DMS53 treated with DMSO at 0.1 percent for 48 hours (cell line): Measurements from ENCODE around the gene MFN2.

Source experiments
- DNase-seq: peaks from one replicate; lab custom pipeline; 2025; ENCODE audit not compliant: unreplicated experiment; lab: John Stamatoyannopoulos, UW

The MFN2 gene

GRCh38 chr1:11960276-11960675, 20.0 kb upstream of the MFN2 start:
- no peak for DNase-seq

DNA sequence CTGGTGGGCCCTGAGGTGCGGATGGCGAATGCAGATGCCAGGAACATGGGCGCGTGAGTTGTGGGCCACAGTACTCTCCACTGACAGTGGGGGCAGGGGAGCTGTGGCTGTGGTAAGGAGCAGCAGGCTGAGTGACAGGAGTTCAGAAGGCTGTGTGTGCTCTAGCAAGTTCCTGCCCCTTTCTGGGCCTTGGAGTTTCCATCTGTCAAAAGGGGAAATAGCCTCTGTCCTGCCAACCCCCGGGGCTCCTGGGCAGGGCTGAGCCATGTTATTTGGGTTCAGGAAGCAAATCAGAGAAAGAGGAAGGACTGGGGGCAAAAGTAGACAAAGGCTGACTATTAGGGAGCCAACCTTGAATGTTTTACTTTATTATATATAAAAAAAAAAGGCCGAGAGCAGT, 19.5 kb upstream of the MFN2 start:
- no peak for DNase-seq

DNA sequence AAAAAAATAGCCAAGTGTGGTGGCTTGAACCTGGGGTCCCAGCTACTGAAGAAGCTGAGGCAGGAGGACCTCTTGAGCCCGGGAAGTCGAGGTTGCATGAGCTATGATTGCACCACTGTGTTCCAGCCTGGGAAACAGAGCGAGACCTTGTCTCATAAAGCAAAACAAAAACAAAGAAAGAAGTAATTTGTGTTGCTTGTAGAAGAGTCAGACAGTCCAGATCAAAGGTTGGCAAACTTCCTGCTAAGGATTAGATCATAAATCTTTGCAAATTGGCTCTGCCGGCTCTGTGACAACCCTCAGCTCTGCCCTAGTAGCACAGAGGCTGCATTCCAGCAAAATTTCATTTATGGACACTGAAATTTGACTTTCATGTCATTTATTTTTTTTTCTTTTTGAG, 19.0 kb upstream of the MFN2 start:
- DNase-seq = no peak

DNA sequence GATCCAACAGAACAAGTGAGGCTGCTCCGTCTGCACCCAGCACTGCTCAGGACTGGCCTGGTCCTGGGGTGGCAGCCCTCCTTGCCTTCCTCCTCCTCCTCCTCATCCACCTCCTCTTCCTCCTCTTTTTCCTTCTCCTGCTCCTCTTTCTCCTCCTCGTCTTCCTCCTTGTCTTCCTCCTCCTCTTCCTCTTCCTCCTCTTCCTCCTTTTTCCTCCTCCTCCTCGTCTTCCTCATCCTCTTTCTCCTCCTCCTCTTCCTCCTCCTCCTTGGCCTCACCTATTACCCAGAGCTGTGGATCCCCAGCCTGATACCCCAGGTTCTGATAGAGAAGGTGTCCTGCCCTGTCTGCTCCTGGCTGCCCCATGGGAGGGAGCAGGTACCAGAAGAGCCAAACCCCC, 16.6 kb upstream of the MFN2 start:
- DNase-seq = no peak

DNA sequence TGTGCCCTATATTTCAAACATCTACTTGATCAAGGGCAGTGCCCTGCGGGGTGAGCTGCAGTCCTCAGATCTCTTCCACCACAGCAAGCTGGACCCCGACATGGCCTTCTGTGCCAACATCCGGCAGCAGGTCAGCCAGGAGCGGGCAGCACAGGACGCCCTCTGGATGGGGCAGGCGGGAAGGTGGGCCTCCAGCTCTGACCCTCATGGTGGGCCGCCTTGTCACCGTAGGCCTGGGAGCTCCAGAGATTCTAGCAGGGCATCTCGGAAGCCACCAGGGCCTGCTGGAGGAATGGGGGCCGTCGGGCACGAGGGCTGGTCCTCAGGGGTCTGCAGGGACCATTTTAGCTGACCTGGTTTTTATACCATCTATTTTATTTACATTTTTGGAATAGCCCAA, 15.6 kb upstream of the MFN2 start:
- DNase-seq = no peak

DNA sequence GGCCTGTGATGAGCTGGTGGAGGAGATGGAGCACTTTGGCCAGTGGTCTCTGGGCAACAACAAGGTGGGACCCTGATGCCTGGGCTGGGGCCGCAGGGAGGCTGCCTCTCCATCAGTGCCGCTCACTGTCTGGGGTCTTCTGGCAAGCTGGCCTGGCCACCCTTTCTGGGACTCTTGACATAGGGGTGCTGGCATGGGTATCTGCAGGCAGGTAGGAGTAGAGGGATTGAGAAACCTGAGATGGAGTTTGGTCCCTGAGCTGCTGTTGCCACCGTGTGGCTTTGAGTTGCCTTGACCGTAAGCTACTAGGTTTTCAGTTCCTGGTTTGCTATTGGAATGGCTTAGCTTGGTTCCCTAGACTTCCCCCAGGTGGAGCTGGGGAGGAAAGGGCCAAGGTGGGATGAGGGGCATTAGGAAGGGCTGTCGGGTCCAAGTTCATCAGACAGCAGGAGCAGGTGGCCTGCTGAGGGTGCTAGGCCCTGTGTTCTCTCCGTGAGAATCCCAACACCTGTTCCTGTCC, 13.2 kb upstream of the MFN2 start:
- DNase-seq = peak; percentile 96

GRCh38 chr1:11970441-11971185, 9.6 kb upstream of the MFN2 start:
- DNase-seq = no peak

DNA sequence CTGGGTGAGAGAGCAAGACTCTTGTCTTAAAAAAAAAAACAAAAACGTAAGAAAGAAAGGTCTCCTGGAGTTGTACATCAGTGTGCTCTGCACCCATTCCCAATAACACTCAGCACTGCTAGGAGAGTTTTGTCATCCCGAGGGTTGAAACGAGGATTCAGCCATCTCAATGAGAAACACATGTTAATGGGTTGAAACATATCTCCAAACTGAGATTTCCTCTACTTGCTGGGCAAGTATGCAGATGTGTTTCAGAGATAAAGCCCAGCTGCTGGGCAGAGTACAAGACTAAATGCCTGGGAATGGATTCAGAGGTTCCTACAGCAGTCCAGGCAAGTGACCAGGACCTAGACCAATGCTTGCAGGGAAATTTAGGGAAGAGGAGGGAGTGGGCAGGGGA, 2.6 kb upstream of the MFN2 start:
- DNase-seq = no peak

- no peak for DNase-seq
Measured at GRCh38 chr1:11978301-11978700, 1.9 kb upstream of the MFN2 start.

DNA sequence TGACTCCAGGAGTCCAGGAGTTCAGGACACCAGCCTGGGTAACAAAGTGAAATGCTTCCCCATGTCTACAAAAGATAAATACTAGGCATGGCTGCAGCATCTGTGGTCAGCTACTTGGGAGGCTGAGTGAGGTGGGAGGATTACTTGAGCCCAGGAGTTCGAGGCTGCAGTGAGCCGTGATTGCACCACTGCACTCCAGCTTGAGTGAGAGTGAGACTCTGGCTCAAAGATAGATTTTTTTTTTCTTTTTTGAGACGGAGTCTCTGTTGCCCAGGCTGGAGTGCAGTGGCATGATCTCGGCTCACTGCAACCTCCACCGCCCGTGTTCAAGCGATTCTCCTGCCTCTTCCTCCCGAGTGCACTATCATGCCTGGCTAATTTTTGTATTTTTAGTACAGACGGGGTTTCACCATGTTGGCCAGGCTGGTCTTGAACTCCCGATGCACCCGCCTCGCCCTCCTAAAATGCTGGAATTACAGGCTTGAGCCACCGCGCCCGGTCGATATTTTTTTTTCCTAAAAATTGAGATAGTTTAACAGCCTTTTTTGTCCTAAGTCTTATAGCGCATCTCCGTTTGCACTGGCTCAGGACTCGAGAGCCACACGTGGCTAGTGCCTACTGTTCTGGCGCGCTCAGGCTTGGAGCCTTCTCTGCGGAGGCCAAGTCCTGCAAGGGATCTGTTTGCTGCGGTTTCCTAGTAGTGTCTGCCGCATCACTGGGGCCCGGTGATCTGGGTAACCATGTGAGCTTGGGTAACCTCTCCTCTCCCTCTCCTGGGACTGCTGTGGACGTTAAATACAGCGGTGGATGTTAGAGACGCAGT, 1.0 kb upstream of the MFN2 start:
- peak; percentile 84 for DNase-seq

- no peak for DNase-seq
Measured at GRCh38 chr1:11980676-11980972, 380 bp downstream of the MFN2 start.

DNA sequence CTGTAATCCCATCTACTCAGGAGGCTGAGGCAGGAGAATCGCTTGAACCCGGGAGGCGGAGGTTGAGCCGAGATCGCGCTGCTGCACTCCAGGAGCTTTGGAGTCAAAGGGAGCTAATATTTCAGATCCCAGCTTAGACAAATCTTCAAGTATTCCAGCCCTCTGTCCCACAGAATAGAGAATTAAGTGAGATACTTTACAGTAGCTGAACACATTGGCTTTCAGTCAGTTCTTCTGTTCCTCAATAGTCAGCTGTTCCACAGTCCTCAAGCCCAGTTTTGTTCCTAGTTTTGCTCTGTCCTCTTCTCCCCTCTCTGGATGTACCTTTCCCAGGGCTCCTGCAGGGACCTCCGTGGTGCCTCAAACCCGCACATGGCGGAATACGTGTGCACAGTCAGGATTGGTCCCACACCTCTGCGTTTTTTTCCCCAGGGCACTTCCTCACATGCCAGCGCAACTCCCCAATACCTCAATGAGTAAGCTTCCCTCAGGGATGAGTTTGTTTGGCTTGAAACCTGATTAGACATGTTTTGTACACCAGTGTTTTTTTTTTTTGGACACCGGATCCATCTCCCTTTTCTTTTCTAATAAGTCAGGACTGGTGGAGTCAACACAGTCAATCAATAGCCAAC, 1.2 kb downstream of the MFN2 start:
- no peak for DNase-seq

DNA sequence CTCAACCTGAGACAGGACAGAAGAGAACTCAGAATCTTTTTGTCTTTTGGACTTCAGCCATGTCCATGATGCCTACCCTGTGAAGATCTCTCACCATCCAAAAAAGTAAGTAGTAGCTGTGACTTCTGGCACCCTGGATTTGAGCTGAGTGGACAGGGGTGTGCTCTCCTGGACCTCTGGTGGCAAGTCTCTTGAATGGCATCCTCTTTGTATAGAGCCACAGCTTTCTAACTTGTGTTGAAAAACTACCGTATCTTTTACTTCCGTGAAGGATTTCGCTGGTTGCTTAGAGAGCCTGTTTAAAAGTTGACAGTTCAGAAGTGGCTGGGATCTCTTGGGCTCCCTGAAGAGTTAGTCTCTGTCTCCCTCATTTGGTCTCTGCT, 1.8 kb downstream of the MFN2 start:
- no peak for DNase-seq

- DNase-seq = no peak
Measured at GRCh38 chr1:11984121-11984520, 3.9 kb downstream of the MFN2 start.

DNA sequence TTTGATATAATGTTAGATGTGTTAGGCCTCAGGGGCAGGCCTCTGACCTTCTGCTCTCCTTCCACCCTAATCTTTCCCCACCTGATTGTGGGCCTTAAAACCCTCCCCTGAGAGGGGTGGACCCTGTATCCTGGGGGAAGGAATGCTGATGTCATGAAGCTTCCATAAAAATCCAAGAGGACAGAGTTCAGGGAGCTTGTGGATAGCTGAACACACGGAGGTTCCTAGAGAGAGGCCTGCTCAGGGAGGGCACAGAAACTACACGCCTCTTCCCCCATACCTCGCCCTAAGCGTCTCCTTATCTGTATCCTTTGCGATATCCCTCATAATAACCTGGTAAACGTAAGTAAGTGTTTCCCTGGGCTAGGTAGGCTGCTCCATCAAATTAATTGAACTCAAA, 4.3 kb downstream of the MFN2 start:
- DNase-seq = no peak

DNA sequence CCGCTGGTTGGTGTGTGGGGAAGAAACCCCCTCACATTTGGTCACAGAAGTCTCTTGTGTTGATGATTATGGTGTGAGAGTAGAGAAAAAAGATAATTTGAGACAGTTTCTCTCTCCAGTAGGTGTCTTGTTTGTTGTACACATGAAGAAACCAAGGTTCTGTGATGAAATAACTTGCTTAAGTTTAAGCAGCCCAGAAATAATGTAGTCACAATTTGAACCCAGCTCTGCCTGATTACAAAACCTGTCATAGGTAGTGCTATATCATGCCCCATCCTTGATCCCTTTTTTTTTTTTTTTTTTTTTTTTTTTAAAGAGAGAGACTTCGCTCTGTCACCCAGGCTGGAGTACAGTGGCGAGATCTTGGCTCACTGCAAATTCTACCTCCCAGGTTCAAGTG, 4.9 kb downstream of the MFN2 start:
- no peak for DNase-seq

GRCh38 chr1:11985851-11986250, 5.6 kb downstream of the MFN2 start:
- no peak for DNase-seq

GRCh38 chr1:11989669-11990068, 9.4 kb downstream of the MFN2 start:
- DNase-seq = peak; percentile 3

DNA sequence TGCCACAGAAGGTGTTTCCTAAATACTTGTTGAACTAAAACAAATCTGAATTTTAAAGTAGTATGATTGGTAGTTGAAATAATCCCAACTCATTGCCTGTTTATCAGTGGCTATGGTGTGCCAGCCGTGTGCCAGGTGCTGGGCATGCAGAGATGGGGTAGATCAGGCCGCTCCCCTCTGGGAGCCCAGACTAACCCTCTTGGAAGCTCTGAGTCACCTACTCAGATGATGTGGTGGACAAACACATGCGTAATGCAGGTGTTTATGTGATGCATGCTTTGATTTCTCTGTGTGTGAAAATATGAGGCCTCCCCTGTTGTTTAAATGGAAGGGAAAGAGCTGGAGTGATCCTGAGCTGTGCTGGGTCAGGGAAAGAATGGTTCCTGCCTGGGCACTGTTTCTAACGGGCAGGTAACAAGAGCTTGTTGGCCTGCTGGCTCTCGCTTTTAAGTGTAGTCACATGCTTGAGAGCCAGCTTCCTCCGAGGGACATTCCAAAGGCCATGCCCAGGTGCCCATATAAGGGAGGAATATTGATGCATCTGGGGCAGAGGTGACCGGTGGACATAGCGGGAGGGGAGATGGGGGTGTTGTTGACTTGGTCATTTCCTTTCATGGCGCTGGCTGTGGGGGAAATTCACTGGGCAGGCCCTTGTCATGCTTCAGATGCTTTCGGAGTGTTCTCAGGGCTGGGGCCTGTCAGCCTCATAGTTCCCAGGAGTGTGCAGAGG, 10.2 kb downstream of the MFN2 start:
- DNase-seq = peak; percentile 97

DNA sequence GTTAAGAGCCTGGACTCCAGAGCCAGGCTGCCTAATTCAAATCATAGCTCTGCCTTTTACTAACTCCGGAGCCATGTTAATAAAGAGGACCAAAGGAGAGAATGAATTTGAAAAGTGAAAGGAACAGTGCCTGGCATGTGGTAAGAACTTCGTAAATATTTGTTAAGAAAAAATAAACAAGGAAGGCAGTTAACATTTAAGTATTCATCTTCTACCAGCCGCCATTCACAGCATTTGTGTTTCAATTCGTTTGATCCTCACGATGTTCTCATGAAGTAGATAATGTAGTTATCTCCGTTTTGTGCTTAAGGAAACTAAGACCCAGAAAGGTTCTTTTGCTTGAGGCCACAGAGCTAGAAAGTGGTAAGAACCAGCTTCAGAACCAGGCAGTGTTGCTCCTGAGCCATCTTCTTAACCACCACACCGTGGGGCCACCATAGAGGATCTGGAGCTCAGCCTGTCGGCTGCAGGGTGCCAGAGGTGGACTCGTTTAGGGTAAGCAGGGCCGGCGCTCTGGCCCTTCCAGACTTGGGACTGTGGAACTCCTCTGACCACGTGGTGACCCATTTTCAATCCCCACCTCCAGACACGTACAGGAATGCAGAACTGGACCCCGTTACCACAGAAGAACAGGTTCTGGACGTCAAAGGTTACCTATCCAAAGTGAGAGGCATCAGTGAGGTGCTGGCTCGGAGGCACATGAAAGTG, 11.9 kb downstream of the MFN2 start:
- no peak for DNase-seq
